Heart left ventricle (tissue), 16 donors: ENCODE data around the gene RDM1. TPM values are rescaled to one million over a fixed set of nuclear protein-coding genes. Genes with fewer than 3 reads are reported as not detected.
"Not testable (repeated sequence)": the region's sequence is repeated elsewhere in the genome, so short reads cannot be mapped to it uniquely, and the experiment has no call there.

Experiments used
- ATAC-seq, 4 donors: fragments of 200-7000 bp; cut with Tn5 transposase; one replicate each; pipeline ENCODE4 v1.9.1; 2020 to 2022; ENCODE audit warnings: moderate library complexity in 4 of 4, mild to moderate bottlenecking in 3 of 4, moderate number of reproducible peaks in 1 of 4
- DNase-seq, 5 donors: peaks; one replicate each; pipeline ENCODE4 v3.0.0-alpha.2; 2020
- H3K27ac ChIP-seq, 12 donors: fragments of 200-600 bp; sonication (generic) in 4 of 12; one replicate each; pipeline versions ENCODE4 v1.5.0 to v1.8.0; 2016 to 2022; ENCODE audit warnings: mild to moderate bottlenecking in 2 of 12
- H3K27me3 ChIP-seq, 9 donors: fragments of 200-600 bp; sonication (generic) in 2 of 9; one replicate each; pipeline versions ENCODE4 v1.5.1 to v1.8.0; 2016 to 2022; ENCODE audit warnings: mild to moderate bottlenecking in 3 of 9
- H3K36me3 ChIP-seq, 9 donors: fragments of 200-600 bp; sonication (generic) in 2 of 9; one replicate each; pipeline versions ENCODE4 v1.5.0 to v1.8.0; 2018 to 2022; ENCODE audit warnings: mild to moderate bottlenecking in 2 of 9
- H3K4me1 ChIP-seq, 12 donors: fragments of 200-600 bp; sonication (generic) in 4 of 12; one replicate each; pipeline versions ENCODE4 v1.5.0 to v1.8.0; 2016 to 2022; ENCODE audit warnings: mild to moderate bottlenecking in 3 of 12
- H3K4me3 ChIP-seq, 12 donors: fragments of 200-600 bp; sonication (generic) in 4 of 12; one replicate each; pipeline versions ENCODE4 v1.5.0 to v1.8.0; 2017 to 2022; ENCODE audit warnings: mild to moderate bottlenecking in 9 of 12, moderate library complexity in 4 of 12
- H3K9me3 ChIP-seq, 12 donors: fragments of 200-600 bp; sonication (generic) in 4 of 12; one replicate each; pipeline versions ENCODE4 v1.5.0 to v1.8.0; 2016 to 2022; ENCODE audit warnings: mild to moderate bottlenecking in 1 of 12
- POLR2A ChIP-seq, 2 donors: fragments of 450-650 bp; IDR thresholded peaks; one replicate each; pipeline ENCODE4 v1.6.1; 2017; ENCODE audit warnings: antibody characterized with exemption in 2 of 2, mild to moderate bottlenecking in 2 of 2, moderate library complexity in 2 of 2
- whole genome bisulfite sequencing, 4 donors: extraction: QIAGEN DNeasy Blood & Tissue Kit in 2 of 4; methylation state at CpG; one replicate each; pipeline versions ENCODE4 v1.1.5 to v1.1.7; 2013 to 2018; 5-methylcytosine and 5-hydroxymethylcytosine counted together
- intact Hi-C, 10 donors: fragments of 100-400 bp; cut with DNase I; formaldehyde crosslinking; loops; one replicate each; pipeline versions ENCODE4 v1.11.1 to v1.14.2; 2022
- polyA plus RNA-seq, 2 donors: library from polyadenylated mRNA; stranded (reverse); fragments of 200-250 nt; gene quantifications; one replicate each; pipeline ENCODE4 v1.2.3, GENCODE V29; 2013
- total RNA-seq, 9 donors: library from RNA; depleted of rRNA in 2 of 9; stranded (reverse); fragments of >200 nt in 2 of 9; fragmentation: NEBNext Ultra II Directional in 3 of 9; extraction: Animal tissue kit (Norgen Biotek cat#: 25700) in 3 of 9; gene quantifications; one replicate each; pipeline versions ENCODE4 v1.1.0 to v1.2.4, GENCODE V29; 2016 to 2023
- TF ChIP-seq, protein P1 (sequence below), 12 donors: fragments of 200-600 bp; sonication (generic) in 4 of 12; IDR thresholded peaks; one replicate each; pipeline versions ENCODE4 v1.5.0 to v1.8.0; 2018 to 2022; ENCODE audit warnings: antibody characterized with exemption in 12 of 12, mild to moderate bottlenecking in 5 of 12
- donor health status: ischemic (EF 13 %, LVEDD 7.1; RV severe dilation, severe dysfunction).
- donor health status: healthy with polysubstance abuse.
- donor health status: DM: no; HTN: yes; CAD: no.
- donor health status: DM: no; HTN: no; CAD: no.
- donor health status: ischemic (EF 25% LVEDD 6.9; RV normal size, moderate dysfunction).
- donor health status: ischemic (EF 25% LVEDD 5.7; RV mildly dilated, moderate dysfunction).
- donor health status: healthy.
- donor health status: DM: yes; HTN: yes; CAD: no.
- donor health status: ischemic (EF 35%, LVEDD 5.7; RV mildly dilated, moderate dysfunction).
- donor health status: nonischemic (EF 11% LVEDD 7.7; RV severe dilation, severe dysfunction).
- donor health status: DM: yes; HTN: yes; CAD: no.
- donor health status: PGD.
- donor health status: ischemic (EF 29% LVEDD 5.4; RV normal size, mild dysfunction).
- donor health status: nonischemic (EF 23%, LVEDD 6.1; RV moderate dilation, normal function).

The RDM1 gene
- total and polyA plus RNA-seq, 11 donors: 0.48 TPM; not detected in 10

DNA sequence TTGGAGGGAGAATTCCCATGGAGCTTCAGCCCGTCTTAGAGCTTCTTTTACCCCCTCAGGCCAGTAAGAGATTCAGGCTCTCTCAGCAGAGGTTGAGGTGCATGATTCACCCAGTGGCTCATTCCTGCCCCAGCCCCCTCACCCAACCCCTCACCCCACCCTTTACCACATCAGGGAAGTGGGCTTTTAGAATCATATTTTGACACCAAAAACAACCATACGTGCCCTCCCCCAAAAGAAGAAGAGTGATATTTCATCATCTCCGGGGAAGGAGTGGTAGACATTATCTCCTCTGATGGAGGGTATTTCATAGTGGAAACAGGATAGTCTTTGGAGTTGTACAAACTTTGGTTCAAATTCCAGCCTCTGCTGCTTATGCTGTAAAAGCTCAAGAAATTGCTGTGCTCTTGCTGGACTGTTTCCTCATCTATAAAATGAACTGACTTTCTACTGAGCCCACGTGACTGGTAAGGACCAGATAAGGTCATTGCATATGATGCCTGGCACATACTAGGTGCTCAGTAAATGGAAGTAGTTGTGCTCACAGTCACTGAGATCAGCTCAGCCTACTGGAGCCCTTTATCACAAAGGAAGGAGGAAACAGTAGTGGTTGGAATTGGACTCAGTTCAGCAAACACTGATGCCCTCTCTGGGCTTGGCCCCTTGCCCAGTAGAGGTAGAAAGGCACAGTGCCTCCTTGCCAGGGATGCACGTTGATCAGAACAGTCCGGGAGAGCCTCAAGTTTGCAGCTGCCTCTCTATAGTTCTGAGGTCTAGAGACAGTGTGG is 32.1 kb downstream of the RDM1 start:
- H3K27me3 ChIP-seq: peaks cover 0 to 16% (median 0%) of the 10 kb centered on the region in 9 donors
- H3K36me3 ChIP-seq: no peaks in the 10 kb centered on the region
- H3K4me1 ChIP-seq: peaks cover 0 to 44% (median 0%) of the 10 kb centered on the region in 12 donors
- DNase-seq (peak in 2 of 5 donors; percentile 53 to 66), ATAC-seq (peak in 3 of 4 donors; percentile 53 to 79 (median 66))
- H3K9me3 ChIP-seq: no peaks in the 10 kb centered on the region
- no peak for TF ChIP-seq POLR2A (IDR thresholded peaks at IDR 0.05)
- TF ChIP-seq, protein P1, sequence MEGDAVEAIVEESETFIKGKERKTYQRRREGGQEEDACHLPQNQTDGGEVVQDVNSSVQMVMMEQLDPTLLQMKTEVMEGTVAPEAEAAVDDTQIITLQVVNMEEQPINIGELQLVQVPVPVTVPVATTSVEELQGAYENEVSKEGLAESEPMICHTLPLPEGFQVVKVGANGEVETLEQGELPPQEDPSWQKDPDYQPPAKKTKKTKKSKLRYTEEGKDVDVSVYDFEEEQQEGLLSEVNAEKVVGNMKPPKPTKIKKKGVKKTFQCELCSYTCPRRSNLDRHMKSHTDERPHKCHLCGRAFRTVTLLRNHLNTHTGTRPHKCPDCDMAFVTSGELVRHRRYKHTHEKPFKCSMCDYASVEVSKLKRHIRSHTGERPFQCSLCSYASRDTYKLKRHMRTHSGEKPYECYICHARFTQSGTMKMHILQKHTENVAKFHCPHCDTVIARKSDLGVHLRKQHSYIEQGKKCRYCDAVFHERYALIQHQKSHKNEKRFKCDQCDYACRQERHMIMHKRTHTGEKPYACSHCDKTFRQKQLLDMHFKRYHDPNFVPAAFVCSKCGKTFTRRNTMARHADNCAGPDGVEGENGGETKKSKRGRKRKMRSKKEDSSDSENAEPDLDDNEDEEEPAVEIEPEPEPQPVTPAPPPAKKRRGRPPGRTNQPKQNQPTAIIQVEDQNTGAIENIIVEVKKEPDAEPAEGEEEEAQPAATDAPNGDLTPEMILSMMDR (IDR thresholded peaks at IDR 0.05): no peak
- no peak overlapping the region for H3K4me3 ChIP-seq
- peak overlapping the region in 1 of 12 donors; percentile 52 for H3K27ac ChIP-seq
- WGBS, 4 donors: 60 to 64% (median 61%) methylated on average over 6 of the region's 6 CpGs
- intact Hi-C loops: loop anchor here in 1 of 10 donors (10.0 kb wide), 1 partner anchor 56 kb away; no protein-coding TSS in a partner anchor

DNA sequence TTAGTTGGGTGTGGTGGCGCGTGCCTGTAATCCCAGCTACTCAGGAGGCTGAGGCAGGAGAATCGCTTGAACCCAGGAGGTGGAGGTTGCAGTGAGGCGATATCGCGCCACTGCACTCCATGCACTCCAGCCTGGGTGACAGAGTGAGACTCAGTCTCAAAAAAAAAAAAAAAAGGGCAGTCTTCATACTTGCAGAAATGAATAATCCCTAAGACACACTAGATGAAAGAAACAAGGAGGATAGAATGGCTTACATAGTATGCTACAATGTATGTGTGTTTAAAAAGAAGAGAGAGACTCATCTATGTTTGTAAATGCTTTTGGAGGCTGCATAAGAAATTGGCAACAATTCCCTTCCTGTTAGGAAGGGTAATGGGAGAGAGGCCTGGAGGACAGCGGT is 32.8 kb downstream of the RDM1 start:
- Histone ChIP-seq H3K4me1 (peaks cover 0 to 49% (median 0%) of the 10 kb centered on the region in 12 donors), H3K27me3 (peaks cover 0 to 16% (median 0%) of the 10 kb centered on the region in 9 donors), H3K27ac (peak overlapping the region in 1 of 12 donors; percentile 23)
- not testable (repeated sequence) for H3K4me3 ChIP-seq, DNase-seq, H3K9me3 ChIP-seq, ATAC-seq, H3K36me3 ChIP-seq
- intact Hi-C loops: loop anchor here in 1 of 10 donors (10.0 kb wide), 1 partner anchor 57 kb away; no protein-coding TSS in a partner anchor
- 91 to 95% (median 94%) methylated on average over 7 of the region's 7 CpGs for WGBS, 4 donors

DNA sequence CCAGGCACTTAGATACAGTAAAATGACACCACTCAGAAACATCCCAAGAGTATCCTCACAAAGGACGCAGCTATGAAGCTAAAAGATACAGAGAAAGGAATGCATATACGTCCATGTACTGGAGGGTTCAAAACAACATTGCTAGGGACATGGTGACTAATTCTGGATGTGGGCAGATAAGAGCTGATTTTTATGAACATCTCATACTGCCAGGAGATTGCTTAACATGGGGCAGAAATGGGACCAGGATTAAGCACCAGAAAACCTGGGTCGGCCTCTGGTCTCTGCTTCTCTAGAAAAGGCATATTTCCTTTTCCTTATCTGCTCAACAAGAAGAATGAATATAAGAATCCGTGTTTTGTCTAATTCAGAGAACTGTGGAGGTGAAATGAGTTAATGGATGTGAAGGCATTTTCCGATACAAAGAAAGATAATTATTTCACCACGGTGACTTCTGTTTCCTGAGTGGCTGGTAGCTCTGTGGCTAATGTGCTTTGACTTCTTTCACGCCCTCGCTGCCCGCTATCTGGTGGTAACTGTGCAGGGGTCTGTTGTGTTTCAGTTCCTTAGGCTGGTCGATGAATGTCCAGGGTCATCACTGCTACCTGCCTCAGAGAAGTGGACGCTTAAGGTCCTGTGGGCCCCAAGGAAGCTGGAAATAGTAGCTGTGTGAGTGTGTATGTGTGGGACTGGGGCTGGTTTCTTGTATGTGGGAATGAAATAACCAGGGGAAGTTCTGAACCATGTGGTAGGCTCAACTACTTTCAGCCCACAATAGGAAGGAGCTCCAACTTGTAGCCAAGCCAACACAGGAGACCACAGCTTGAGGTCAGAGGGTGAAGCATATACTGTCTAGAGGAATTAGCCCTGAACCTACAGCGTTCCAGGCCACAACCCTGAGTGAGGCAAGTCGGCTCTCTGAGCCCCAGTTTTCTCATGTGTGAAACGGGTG is 34.7 kb downstream of the RDM1 start:
- peak overlapping the region in 1 of 12 donors; percentile 65 for H3K27ac ChIP-seq
- no peak for DNase-seq
- no peak for TF ChIP-seq POLR2A (IDR thresholded peaks at IDR 0.05)
- TF ChIP-seq, protein P1 (IDR thresholded peaks at IDR 0.05): no peak
- peaks cover 0 to 16% (median 0%) of the 10 kb centered on the region in 9 donors for H3K27me3 ChIP-seq
- WGBS, 4 donors: 75 to 79% (median 77%) methylated on average over 14 of the region's 14 CpGs
- H3K4me1 ChIP-seq: peaks cover 0 to 68% (median 0%) of the 10 kb centered on the region in 12 donors
- ATAC-seq: no peak
- no peak overlapping the region for H3K4me3 ChIP-seq
- H3K9me3 ChIP-seq: no peaks in the 10 kb centered on the region
- intact Hi-C loops: loop anchor here in 1 of 10 donors (10.0 kb wide), 1 partner anchor 59 kb away; no protein-coding TSS in a partner anchor
- H3K36me3 ChIP-seq: no peaks in the 10 kb centered on the region

DNA sequence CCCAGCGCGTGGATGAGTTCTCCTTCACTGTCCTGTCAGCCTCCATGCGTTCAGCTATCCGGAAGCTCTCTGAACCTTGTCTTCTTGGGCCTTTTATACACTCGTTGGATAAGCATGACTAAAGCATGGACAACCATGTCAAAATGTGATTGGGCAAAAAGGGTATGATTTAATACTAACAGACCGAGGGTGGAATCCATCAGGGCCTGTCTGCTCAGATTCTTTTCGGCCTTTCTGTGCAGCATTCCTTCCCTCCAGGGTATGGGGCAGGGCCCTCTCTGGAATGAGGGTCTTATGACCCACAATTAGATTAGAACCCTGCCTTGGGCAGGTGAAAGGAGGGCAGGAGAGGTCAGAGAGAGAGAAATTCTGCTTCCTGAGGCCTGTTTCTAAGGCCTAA is 36.4 kb downstream of the RDM1 start:
- ATAC-seq: no peak
- WGBS, 4 donors: 91 to 95% (median 93%) methylated on average over 7 of the region's 7 CpGs
- peaks cover 0 to 73% (median 0%) of the 10 kb centered on the region in 12 donors for H3K4me1 ChIP-seq

More for the DNA sequence above, 36.4 kb downstream of the RDM1 start:
- no peaks in the 10 kb centered on the region for H3K9me3 ChIP-seq
- H3K4me3 ChIP-seq: no peak overlapping the region
- DNase-seq: no peak
- H3K36me3 ChIP-seq: no peaks in the 10 kb centered on the region
- no peak overlapping the region for H3K27ac ChIP-seq
- peaks cover 0 to 10% (median 0%) of the 10 kb centered on the region in 9 donors for H3K27me3 ChIP-seq
- intact Hi-C loops: loop anchor here in 1 of 10 donors (10.0 kb wide), 1 partner anchor 61 kb away; no protein-coding TSS in a partner anchor
- TF ChIP-seq POLR2A (IDR thresholded peaks at IDR 0.05): no peak
- TF ChIP-seq, protein P1 (IDR thresholded peaks at IDR 0.05): no peak
